ENCODE measurements around the gene CIDEA. TPM values are rescaled to one million over a fixed set of nuclear protein-coding genes. Genes with fewer than 3 reads are reported as not detected.

Gene CIDEA
- total RNA-seq, 1 experiment from 2014 or later = not detected

DNA sequence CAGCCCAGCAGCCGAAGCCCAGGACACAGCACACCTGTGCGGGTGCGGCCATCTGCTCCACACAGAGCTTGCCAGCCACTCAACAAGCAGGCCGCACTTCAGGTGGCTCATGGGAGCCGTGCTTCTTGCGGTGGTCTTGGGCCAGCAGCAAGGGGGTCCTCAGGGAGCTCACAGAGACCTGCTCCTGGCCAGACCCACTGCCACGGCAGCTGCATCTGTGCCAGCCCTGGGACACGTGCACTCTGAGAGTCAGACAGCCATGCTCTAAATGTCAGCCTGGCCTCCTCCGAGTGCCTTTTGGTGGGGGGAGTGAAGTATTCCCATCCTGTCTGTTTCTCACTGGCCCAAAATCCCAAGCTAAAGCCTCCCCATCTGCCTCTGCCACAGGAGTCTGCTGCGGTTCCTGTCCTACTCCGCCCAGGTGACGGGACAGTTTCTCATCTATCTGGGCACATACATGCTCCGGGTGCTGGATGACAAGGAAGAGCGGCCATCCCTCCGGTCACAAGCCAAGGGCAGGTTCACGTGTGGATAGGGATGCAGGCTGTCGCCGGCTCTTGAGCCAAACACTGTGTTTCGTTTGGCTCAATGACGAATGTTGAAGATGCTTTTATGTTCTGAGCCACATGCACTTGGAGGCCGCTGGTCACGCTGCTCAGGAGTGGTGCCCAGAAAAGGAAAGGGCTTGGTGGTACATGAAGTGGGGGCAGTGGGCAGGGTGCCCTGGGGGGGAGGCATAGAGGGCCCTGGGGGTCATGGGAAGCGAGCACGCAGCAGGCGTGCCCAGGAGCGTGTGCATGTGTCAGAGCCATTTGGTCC, 22.8 kb downstream of the CIDEA start:
- ChIA-PET CTCF (no interaction called here), POLR2A (ENCODE audit: unreplicated experiment) (no interaction called here)
- Histone ChIP-seq H3K4me1 (ENCODE audit: insufficient read depth, low read length) (peaks cover 6% of the 10 kb centered on the region), H3K27ac (ENCODE audit: low read length) (no peak overlapping the region), H3K4me2 (ENCODE audit: low read length) (no peak overlapping the region), H3K36me3 (ENCODE audit: low read depth, low read length) (no peaks in the 10 kb centered on the region), H3K4me3 (ENCODE audit: low read length) (no peak overlapping the region), H4K20me1 (ENCODE audit: low read length) (no peaks in the 10 kb centered on the region), H3K27me3 (ENCODE audit: low read length) (no peaks in the 10 kb centered on the region), H3K9ac (ENCODE audit: low read length) (no peak overlapping the region), H3K9me3 (ENCODE audit: low read length) (no peaks in the 10 kb centered on the region), H3F3A (ENCODE audit: low read length, unreplicated experiment) (no peaks in the 10 kb centered on the region), H3K9me2 (replicated peaks; ENCODE audit: low read length) (no peaks in the 10 kb centered on the region), H3K79me2 (ENCODE audit: low read length) (no peaks in the 10 kb centered on the region), H2AFZ (ENCODE audit: low read length) (no peak overlapping the region)
- BruUV-seq (replicated peaks) = no TSS peak
- intact Hi-C loops (cut with micrococcal nuclease) = no loop called here
- ATAC-seq = no peak
- no peak for TF ChIP-seq EZH2 (IDR thresholded peaks at IDR 0.05; ENCODE audit: low read length, unreplicated experiment)
- TF ChIP-seq, protein P1, sequence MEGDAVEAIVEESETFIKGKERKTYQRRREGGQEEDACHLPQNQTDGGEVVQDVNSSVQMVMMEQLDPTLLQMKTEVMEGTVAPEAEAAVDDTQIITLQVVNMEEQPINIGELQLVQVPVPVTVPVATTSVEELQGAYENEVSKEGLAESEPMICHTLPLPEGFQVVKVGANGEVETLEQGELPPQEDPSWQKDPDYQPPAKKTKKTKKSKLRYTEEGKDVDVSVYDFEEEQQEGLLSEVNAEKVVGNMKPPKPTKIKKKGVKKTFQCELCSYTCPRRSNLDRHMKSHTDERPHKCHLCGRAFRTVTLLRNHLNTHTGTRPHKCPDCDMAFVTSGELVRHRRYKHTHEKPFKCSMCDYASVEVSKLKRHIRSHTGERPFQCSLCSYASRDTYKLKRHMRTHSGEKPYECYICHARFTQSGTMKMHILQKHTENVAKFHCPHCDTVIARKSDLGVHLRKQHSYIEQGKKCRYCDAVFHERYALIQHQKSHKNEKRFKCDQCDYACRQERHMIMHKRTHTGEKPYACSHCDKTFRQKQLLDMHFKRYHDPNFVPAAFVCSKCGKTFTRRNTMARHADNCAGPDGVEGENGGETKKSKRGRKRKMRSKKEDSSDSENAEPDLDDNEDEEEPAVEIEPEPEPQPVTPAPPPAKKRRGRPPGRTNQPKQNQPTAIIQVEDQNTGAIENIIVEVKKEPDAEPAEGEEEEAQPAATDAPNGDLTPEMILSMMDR (conservative IDR thresholded peaks at IDR 0.05; ENCODE audit: low read depth, low read length) = no peak
- DNase-seq = no peak

DNA sequence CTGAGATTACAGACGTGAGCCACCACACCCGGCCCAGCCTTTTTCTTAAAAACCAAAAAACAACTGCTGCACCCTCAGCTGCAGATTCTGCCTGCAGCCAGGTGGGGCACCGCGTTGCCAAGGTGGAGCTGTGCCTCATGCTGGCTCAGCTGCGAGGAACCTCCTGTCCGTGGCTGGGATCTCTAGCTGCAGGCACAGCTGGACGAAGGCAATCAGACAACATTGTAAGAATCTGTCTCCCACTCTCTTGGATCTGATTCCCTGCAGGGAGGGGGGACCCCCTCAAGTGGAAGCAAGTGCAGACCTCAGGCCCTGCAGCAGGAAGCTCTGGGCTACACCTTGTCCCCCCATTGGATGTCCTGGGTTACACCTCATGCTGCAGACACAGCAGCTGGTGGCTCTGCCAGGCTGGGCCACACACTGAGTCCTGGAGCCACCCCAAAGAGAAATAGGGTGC, 24.1 kb downstream of the CIDEA start:
- TF ChIP-seq EZH2 (IDR thresholded peaks at IDR 0.05; ENCODE audit: low read length, unreplicated experiment) (no peak), EZH2phosphoT487 (IDR thresholded peaks at IDR 0.05; ENCODE audit: borderline replicate concordance, low read length) (no peak)
- TF ChIP-seq, protein P1 (conservative IDR thresholded peaks at IDR 0.05; ENCODE audit: low read depth, low read length) = peak; percentile 67
- BruUV-seq (replicated peaks) = no TSS peak
- Histone ChIP-seq H4K20me1 (ENCODE audit: low read length) (no peaks in the 10 kb centered on the region), H2AFZ (ENCODE audit: low read length) (no peak overlapping the region), H3K4me3 (ENCODE audit: low read length) (no peak overlapping the region), H3K9ac (ENCODE audit: low read length) (no peak overlapping the region), H3K27me3 (ENCODE audit: low read length) (no peaks in the 10 kb centered on the region), H3F3A (ENCODE audit: low read length, unreplicated experiment) (no peaks in the 10 kb centered on the region), H3K27ac (ENCODE audit: low read length) (no peak overlapping the region), H3K9me2 (replicated peaks; ENCODE audit: low read length) (no peaks in the 10 kb centered on the region), H3K4me2 (ENCODE audit: low read length) (no peak overlapping the region), H3K79me2 (ENCODE audit: low read length) (no peaks in the 10 kb centered on the region), H3K4me1 (ENCODE audit: insufficient read depth, low read length) (peaks cover 19% of the 10 kb centered on the region), H3K9me3 (ENCODE audit: low read length) (no peaks in the 10 kb centered on the region), H3K36me3 (ENCODE audit: low read depth, low read length) (no peaks in the 10 kb centered on the region)
- ChIA-PET CTCF (interaction anchor here (0.5 to 1.0 kb wide), 2 partner anchors 9 to 69 kb away, joined by 3 to 10 read pairs; no protein-coding TSS in a partner anchor), POLR2A (ENCODE audit: unreplicated experiment) (no interaction called here)
- ATAC-seq (peak; percentile 41), DNase-seq (peak; percentile 50)
- intact Hi-C loops (cut with micrococcal nuclease) = no loop called here

Measured in PC-3 (cell line).